Stimulated activated CD4-positive, alpha-beta T cell treated with anti-CD3 and anti-CD28 coated beads, Interleukin-4, amount 100 ng/mL, for 24 hours (primary cell): ENCODE measurements around the gene ANAPC16.
"Not testable (repeated sequence)": the region's sequence is repeated elsewhere in the genome, so short reads cannot be mapped to it uniquely, and the experiment has no call there.

Experiments used
- DNase-seq: peaks from one replicate; pipeline ENCODE4 v3.0.0-alpha.2; 2020

The ANAPC16 gene

DNA sequence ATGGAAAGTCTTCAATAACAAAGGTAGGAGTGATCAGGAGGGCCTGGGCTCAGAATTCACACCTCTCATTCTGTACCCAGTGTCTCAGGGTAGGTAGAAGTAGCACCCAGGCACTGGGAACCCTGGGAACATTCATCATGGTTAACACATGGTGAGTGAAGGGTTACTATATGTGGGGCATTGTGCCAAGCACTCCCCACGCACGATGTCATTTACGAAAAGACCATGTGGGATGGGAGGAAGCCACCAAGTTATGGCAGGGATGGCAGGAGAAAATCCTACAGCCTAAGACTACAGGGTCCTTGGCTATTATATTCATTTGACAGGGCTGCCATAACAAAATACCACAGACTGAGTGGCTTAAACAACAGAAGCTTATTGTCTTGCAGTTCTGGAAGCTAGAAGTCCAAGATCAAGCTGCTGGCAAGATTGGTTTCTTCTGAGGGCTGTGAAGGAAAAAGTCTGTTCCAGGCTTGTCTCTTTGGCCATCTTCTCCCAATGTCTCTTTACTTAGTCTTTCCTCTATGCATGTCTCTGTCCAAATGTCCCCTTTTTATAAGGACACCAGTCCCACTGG, 30.2 kb downstream of the ANAPC16 start:
- no peak for DNase-seq

DNA sequence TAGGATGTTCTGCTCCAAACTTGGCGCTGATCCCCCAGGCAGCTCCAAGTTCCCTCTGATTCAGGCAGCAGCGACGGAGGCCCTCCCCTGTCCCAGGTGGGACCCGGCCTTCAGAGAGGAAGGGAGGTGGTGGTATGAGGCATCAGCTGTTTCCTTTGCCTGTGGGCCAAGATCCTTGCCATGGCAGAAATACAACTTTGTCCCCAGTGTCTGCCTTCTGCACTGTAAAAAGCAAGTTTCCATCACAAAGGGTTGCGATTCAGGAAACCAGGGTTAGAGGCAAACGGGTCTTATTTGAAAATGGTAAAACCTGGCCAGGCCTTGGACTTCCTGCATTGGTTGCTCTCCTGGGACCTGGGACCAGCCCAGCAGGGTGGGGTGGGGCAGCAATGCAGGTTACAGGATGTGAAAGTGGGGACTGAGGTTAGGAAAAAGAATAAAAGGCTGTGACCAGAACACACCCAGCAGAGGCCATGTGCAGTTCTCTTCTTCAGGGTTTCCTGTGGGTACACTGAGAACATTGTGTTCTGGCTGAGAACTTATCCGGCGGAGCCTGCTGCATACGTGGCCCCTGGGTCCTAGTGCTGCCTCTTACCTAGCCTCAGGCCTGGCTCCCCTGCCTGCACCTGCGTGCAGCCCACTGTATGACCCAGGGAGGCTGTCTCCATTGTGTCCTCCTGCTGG, 32.8 kb downstream of the ANAPC16 start:
- DNase-seq: peak; percentile 69

DNA sequence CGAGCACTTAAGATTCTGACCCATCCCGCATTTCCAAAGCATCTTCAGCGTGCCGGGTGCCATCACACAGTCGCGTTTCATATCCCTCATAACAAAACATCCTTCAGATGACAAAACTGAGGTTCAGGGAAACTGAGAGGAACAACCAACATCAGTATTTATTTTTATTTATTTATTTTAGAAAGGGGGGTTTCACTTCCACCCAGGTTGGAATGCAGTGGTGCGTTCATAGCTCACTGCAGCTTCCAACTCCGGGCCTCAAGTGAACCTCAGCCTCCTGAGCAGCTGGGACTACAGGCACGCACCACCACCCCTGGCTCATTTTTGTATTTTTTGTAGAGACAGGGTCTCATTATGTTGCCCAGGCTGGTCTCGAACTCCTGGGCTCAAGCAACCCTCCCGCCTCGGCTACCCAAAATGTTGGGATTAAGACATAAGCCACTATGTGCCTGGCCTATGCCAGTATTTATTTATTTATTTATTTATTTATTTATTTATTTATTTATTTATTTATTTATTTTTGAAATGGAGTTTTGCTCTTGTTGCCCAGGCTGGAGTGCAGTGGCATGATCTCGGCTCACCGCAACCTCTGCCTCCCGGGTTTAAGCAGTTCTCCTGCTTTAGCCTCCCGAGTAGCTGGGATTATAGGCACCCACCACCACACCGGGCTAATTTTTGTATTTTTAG, 33.5 kb downstream of the ANAPC16 start:
- not testable (repeated sequence) for DNase-seq

DNA sequence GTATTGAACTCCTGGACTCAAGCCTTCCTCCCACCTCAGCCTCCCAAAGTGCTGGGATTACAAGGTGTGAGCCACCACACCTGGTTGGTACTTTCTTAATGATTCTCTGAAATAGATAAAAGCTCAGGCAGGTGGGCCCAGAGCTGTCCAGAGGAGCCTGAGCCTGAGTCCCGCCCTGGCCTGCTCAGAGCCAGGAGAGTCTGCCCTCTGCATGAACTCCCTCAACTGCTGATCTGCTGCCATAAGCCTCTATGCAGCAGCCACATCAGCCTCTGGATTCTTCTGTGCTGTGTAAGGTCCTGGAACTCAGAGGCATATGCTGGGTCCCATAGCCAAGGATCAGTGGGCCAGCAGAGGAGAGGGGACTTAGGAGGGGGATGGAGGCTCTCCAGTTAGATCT, 34.9 kb downstream of the ANAPC16 start:
- DNase-seq: no peak

DNA sequence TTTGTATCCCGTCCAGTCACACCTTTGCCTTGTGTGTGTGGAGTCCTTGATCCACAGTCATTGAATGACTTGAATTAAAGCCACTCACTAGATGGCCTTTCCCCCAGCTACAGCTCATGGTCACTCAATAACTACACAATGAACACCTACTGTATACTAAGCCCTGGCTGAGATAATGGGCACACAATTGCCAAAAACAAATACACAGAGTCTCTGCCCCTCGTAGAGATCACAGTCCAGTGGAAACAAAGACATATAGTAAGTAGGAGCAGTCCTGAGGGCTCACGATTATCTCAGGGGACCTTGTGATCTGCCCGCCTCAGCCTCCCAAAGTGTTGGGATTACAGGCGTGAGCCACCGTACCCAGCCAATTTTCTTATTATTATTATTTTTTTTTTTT, 35.8 kb downstream of the ANAPC16 start:
- no peak for DNase-seq

DNA sequence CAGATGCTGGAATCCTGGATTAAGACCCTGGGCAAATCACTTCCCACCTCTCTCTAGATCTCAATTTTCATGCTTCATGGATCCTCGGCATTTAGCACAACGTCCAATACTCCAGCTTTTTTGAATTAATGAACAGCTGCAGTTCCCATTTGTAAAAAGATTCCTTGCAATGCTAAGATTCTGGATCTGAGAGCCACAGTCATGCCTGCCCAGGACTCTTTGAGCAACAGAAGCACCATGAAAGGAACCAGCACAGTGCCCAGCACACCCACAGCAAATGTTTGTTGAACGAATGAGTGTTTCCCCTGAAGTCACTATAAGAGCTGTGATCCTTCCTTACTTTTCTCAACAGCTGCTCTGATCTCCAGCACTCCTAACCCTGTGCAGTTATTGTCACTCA, 37.2 kb downstream of the ANAPC16 start:
- DNase-seq: no peak

DNA sequence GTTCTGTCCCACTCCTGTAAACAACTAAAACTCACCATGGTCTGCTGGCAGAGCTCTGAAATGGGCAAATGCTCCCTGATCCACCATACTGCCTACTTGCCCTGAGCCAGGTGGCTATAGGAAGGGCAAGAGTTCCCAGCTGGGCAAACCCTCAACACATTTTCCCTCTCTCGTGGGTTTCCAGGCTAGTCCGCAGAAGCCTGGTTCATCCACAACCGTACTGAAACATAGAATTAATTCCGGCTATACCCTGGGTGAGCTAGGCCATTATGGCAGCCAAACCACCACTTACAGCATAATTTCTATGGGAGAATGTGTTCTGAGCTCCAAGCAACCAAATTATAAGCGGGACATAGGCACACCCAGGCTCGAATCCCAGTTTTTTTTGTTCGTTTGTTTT, 37.8 kb downstream of the ANAPC16 start:
- no peak for DNase-seq

DNA sequence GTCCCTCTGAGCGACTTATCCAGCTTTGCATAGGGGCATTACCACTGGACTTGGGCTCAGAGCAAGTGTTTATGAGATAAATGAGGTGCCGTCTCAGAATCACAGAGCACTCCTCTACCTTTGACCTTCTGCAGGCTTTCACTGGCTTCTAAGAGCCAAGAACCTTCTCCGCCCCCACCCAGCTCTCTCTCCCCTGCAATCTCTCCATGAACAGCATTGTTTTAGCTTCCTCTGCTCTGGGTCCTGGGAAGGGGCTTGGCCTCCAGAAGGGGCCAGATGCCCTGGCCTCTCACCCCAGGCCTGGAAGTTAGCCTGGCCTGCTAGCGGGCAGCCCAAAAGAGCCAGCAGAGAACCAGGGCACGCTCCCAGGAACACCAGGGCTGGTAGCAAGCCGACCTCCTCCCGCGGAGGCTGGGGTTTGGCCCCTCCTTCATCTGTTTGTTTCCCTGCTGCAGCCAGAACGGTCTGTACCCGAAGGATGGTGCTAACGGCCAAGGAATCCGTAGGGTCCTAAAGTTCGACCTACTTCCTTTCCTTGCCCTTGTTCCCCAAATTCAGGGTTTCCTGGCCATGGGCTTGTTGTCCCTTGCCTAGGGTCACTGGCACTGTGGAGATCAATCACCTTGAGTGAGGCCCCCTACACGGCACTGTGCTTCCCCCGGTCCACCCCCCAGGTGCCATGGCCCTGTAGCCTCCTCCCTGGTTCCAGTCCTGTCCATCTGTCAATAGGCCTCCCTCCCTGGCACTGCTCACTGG, 39.2 kb downstream of the ANAPC16 start:
- no peak for DNase-seq

DNA sequence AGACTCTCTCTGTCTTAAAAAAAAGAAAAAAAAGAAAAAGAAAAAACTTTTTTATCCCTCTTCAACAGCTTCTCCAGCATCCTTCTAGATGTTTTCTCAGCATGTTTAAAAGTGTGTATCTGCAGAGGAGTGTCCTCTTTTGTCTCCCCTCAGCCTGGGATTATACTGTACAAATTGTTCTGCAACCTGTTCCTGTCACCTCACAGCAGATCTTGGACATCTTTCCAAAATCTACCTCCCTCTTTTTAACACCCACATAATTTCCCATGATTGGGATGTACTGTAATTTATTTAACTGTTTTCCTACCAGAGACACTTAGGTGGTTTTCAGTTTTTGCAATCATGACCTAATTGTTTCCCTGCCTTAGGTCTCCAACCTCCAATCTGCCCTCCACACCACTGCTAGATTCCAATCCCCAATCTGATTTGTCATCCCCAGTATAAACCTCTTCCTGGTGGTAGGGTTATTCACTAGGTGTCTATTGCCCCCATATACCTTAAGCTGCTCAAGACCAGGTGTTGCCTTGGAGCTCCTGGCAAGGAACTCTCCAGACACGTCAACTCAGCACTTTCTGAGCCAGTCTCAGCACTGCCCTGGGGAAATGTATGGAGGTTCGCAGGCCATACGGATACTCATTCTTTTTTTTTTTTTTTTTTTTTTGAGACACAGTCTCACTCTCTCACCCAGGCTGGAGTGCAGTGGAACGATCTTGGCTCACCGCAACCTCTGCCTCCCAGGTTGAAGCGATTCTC, 40.3 kb downstream of the ANAPC16 start:
- no peak for DNase-seq

DNA sequence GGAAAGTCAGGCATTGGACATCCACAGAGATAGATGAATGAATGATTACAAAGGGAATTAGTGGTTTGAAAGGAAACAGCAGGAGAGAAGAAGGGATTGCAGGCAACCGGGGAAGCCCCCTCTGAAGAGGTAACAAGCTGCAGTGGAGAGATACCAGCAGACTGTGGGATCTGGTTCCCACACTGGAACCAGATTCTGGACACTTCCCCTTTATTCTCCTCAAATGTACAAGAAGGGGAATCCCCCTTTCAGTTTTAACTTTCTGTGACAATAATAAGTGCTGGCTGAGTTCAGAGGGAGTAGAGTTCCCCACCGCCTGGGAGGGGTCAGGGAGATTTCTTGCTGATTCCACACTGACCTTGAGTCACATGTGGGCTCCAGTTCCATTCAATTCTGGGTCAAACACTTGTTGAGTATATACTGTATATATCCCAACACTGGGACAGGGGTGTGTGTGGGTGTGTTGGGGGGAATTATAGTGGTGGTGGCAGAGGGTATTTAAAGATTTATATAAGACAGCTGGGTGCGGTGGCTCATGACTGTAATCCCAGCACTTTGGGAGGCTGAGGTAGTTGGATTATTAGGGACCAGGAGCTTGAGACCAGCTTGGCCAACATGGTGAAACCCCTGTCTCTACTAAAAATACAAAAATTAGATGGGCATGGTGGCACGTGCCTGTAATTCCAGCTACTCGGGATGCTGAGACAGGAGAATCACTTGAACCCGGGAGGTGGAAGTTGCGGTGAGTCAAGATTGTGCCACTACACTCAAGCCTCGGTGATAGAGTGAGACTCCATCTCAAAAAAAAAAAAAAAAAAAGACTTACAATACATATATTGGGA, 41.5 kb downstream of the ANAPC16 start:
- DNase-seq: no peak

DNA sequence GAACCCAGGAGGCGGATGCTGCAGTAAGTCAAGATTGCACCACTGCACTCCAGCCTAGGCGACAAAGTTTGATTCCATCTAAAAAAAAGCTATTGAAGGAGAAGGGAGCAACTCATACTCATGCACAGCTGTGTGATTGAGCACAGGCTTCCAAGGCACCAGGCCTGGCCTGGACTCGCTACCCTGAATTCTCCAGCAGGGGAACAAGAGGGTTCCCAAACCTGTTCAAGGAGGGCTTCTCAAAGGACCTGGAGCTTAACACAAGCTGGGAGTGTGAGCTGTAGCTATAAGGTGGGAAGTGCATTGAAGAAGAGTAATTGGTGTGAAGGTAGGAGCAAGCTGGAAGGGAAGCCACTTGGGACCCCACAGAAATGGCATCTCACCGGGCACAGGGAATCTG, 42.8 kb downstream of the ANAPC16 start:
- no peak for DNase-seq

DNA sequence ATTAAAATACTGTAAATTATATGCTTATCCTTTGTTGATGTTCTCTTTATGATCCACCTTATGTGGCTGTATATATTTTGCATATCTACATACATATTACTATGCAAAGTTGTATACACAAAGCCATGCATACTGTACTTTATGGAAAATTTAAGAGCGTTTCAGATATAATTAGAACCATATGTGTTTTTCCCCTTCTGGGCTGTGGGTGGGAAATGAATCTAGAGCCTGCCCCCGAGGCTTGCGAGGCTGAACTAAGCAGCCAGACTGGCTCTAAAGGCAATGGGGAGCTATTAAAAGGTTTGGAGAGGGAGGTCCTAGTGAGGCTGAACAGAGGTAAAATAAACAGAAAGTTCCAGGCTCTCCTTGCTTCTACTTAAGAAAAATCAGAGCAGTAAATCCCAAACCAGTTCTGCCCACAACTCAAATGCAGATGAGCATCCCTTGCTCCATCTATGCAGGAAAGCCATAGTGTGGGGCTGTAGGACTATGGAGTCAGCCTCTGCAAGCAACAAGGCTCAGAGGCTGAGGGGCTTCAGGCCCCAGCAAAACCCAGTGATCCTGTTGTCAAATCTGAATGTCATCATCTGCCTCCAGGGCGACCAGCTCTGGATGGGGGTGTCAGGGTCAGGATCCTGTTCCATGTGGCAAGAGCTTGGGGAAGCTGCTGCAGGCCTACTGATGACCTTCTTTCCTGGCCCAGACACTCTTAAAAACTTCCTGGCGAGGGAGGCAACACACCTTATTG, 43.9 kb downstream of the ANAPC16 start:
- peak; percentile 28 for DNase-seq

DNA sequence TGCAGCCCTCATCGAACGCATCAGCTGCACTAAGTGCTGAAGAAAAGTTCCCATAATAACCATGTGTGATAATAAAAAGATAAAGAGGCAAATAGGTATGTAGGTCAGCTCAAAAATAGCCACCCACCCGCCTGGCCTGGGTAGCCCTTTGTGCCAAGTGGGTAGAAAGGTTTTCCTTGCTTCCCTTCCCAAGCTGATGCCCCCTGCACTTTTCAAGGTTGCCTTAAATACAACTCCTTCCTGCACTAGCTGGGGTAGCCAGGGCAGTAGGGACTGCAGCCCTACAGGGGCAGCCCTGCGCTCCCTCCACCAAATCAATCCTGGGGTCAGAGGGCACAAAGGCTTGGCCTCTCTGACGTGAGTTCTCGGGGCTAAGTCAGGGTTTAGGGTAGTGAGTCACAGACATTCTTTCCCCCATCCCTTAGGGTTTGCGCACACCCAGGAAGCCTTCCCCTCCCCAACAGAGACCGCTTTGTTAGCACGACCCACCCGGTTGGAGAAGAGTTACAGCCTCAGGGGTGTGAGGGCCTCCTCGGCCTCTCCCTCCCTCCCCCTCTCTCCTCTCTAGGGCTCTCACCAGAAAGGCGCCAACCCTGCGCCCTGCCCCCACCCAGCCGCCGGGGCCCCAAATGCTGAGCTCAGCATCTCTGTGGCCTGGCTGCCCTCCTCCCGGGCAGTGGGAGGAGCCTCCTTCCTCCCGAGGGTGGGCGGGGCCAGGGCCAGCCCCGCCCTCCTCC, 44.6 kb downstream of the ANAPC16 start:
- peak; percentile 81 for DNase-seq

DNA sequence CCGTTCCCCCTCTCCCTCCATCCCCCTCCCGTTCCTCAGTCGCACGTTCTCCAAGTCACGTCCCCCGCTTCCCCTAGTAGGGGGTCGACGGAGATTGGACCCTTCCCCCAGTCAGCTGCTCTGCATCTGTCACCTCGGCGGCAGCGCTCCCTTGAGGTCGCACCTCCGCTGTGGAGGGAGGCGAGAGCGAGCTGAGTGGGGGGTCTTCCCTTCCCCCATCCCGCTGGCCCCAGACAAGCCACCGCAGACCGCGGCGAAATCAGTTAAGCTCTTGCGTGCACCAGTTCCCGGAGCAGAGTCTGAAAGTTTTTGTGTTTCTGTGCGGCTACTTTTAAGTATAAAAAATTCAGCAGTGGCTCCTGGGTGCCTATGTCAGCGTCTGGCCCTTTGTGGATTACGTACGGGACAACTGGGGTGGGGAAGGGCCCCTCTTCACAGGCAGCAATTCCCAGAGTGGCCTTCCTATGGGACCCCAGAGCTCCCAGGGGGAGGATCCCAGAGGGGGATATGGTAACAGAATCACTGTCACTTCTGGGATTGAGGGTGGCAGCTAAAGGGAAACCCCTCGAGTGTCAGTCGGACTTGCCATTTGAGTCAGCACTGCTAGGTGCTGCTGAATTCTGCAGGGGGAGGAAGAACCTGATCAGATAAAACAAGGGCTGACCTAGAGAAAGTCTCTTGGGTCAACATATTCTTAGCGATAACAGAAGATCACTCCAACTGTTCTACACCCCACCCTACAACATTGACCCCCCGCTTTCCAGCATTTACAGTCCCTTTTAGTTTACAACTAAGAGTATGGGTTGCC, 45.4 kb downstream of the ANAPC16 start:
- DNase-seq: peak; percentile 70

DNA sequence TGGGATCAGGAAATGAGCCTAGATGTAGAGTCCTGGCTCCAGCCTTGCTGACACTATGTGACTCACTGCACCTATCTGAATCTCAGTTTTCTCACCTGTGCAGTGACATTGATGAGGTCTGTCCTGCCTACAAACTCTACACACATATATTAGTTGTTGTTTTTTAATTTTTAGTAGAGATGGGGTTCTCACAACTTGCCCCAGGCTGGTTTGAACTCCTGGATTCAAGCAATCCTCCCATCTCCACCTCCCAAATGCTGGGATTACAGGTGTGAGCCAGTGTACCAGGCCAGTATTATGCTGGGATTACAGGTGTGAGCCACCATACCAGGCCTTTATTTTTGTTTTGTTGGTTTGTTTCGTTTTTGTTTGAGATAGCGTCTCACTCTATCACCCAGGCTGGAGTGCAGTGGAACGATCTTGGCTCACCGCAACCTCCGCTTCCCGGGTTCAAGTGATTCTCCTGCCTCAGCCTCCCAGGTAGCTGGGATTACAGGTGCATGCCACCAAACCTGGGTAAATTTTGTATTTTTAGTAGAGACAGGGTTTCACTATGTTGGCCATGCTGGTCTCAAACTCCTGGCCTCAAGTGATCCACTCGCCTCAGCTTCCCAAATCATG, 46.1 kb downstream of the ANAPC16 start:
- DNase-seq: peak; percentile 27

DNA sequence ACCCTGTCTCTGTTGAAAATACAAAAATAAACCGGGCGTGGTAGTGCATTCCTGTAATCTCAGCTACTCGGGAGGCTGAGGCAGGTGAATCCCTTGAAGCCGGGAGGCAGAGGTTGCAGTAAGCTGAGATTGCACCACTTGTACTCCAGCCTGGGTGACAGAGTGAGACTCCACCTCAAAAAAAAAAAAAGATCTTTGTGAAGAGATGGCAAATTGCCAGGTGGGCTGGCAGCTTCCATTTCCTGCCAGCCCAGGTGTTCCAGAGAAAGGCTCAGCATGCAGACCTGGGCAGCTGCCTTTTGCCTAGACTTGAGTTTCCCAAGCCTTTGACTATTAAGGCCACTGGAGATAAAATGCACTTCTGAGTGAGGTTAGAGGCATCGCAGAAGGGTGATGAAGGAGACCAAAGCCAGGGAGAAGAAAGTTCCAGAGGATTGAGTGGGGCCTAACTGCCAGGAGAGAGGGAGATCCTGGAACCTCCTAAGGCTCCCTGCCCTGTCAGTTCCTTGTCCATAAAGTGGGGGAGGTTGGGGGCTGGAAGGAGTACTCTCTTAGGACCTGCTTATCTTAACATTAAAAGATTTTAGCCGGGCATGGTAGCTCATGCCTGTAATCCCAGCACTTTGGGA, 47.9 kb downstream of the ANAPC16 start:
- no peak for DNase-seq

DNA sequence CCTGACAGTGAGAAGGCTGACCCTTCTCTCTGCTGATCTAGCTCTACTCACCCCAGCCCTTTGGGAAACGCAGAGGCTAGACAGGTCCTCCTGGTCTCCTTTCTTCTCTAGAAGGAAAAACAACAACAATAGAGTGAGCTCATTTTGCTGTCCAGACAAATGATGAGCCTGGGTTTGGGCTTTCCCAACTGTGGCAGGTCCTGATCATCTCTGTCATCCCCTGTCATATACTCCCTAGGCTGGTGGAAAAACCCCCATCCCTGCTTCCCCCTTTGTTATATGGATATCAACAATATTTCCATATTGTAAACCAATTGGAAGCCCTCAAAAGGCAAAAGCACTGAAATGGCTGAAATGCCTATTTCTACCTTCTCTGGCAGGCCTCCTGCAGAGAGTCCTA, 48.7 kb downstream of the ANAPC16 start:
- DNase-seq: no peak

DNA sequence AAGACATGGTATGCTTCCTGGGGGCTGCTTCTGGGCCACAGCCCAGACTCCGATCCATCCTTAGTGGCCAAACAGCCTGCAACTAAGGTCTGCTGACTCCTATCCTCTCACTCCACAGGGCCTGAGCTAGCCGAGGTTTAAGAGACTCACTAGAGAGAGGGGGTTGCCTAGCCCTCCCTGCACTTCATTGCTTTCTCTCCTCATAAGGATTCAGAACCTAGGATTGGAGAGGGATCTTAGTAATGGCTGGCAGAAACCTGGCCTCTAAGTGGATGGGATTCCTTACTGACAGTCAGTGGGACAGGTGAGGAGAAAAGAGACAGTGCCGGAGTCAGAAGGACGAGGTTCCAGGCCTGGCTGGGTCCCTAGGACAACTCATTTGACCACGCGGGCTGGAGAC, 49.7 kb downstream of the ANAPC16 start:
- no peak for DNase-seq
